Keratinocyte (primary cell): ENCODE results near the gene DCAF4. TPM values are rescaled to one million over a fixed set of nuclear protein-coding genes. Genes with fewer than 3 reads are reported as not detected.

Source experiments
- DNase-seq: peaks from one replicate; pipeline ENCODE4 v3.0.0-alpha.2; 2011; ENCODE audit warnings: low read depth, missing footprints, low spot score
- FAIRE-seq: peaks from 2 replicates; lab custom pipeline; 2011; peaks lifted over from hg19 to GRCh38; lab: Jason Lieb, UNC
- H2AFZ ChIP-seq: 2 replicates; pipeline ENCODE4 v1.6.0; 2012; ENCODE audit warnings: low read length, control low read depth, inconsistent platforms; ENCODE audit not compliant: control insufficient read depth
- H3K27ac ChIP-seq: 2 replicates; pipeline ENCODE4 v1.5.1; 2011; ENCODE audit warnings: low read length; ENCODE audit not compliant: control insufficient read depth, insufficient read depth
- H3K27me3 ChIP-seq: 3 replicates; pipeline ENCODE4 v1.6.0; 2011; ENCODE audit warnings: low read length; ENCODE audit not compliant: control insufficient read depth, insufficient read depth; ENCODE audit errors: extremely low read depth
- H3K36me3 ChIP-seq, 2 experiments: 2 replicates in 1 of 2; 3 replicates in 1 of 2; pipeline ENCODE4 v1.5.1; 2011; ENCODE audit warnings: low read length in 2 of 2, mild to moderate bottlenecking in 1 of 2; ENCODE audit not compliant: control insufficient read depth in 2 of 2, insufficient read depth in 2 of 2; ENCODE audit errors: extremely low read depth in 1 of 2
- H3K4me1 ChIP-seq: 3 replicates; pipeline ENCODE4 v1.5.1; 2011; ENCODE audit warnings: low read length; ENCODE audit not compliant: control insufficient read depth, insufficient read depth; ENCODE audit errors: extremely low read depth
- H3K4me2 ChIP-seq: 3 replicates; pipeline ENCODE4 v1.6.0; 2011; ENCODE audit warnings: low read depth, low read length; ENCODE audit not compliant: control insufficient read depth, insufficient read depth; ENCODE audit errors: extremely low read depth
- H3K4me3 ChIP-seq, 3 experiments: fragments of 200-600 bp in 1 of 3; sonication (generic) in 1 of 3; 2 replicates in 2 of 3; 3 replicates in 1 of 3; pipeline ENCODE4 v1.5.1; 2011 to 2016; ENCODE audit warnings: low read length in 3 of 3, mild to moderate bottlenecking in 3 of 3, control low read depth in 2 of 3, inconsistent platforms in 1 of 3, low read depth in 1 of 3, mixed read lengths in 1 of 3, mixed run types in 1 of 3, moderate library complexity in 1 of 3; ENCODE audit not compliant: control insufficient read depth in 2 of 3, insufficient read depth in 2 of 3; ENCODE audit errors: extremely low read depth in 1 of 3
- H3K79me2 ChIP-seq: 2 replicates; pipeline ENCODE4 v1.6.0; 2012; ENCODE audit warnings: low read length; ENCODE audit not compliant: control insufficient read depth, insufficient read depth
- H3K9ac ChIP-seq: 3 replicates; pipeline ENCODE4 v1.6.0; 2011; ENCODE audit warnings: low read length; ENCODE audit not compliant: control insufficient read depth, insufficient read depth; ENCODE audit errors: extremely low read depth
- H3K9me1 ChIP-seq: 3 replicates; pipeline ENCODE4 v1.6.0; 2011; ENCODE audit warnings: low read length; ENCODE audit not compliant: control insufficient read depth, insufficient read depth; ENCODE audit errors: extremely low read depth
- H3K9me3 ChIP-seq: 2 replicates; pipeline ENCODE4 v1.5.1; 2012; ENCODE audit warnings: low read depth, low read length; ENCODE audit not compliant: control insufficient read depth
- H4K20me1 ChIP-seq: 3 replicates; pipeline ENCODE4 v1.6.0; 2011; ENCODE audit warnings: low read length; ENCODE audit not compliant: control insufficient read depth, insufficient read depth; ENCODE audit errors: extremely low read depth
- EZH2 ChIP-seq: IDR thresholded peaks from one replicate; pipeline ENCODE4 v1.6.1; 2012; ENCODE audit warnings: inconsistent platforms, mild to moderate bottlenecking, low read length, moderate library complexity
- dilution Hi-C: fragments of 300-500 bp; cut with MboI; formaldehyde crosslinking; loops from one replicate; pipeline ENCODE4 v1.7.0; 2020; ENCODE audit warnings: low sequenced_read_pairs; ENCODE audit not compliant: extremely low pct_ligation_motif_present
- polyA plus RNA-seq, 5 experiments: library from polyadenylated mRNA; depleted of rRNA in 3 of 5; stranded (reverse) in 3 of 5; stranded (forward) in 1 of 5; unstranded in 1 of 5; fragments of >200 nt; gene quantifications; 1 replicate in 1 of 5; 2 replicates in 3 of 5; 3 replicates in 1 of 5; pipeline versions ENCODE4 v1.2.1 to v1.2.3, GENCODE V29; 2011 to 2012; ENCODE audit warnings: missing spikeins in 2 of 5, low read depth in 1 of 5, low replicate concordance in 1 of 5
- TF ChIP-seq, protein P1 (sequence below), 3 experiments: IDR thresholded peaks in 1 of 3; conservative IDR thresholded peaks in 1 of 3; optimal IDR thresholded peaks in 1 of 3; 2 replicates in 2 of 3; 3 replicates in 1 of 3; pipeline versions ENCODE3 to v1.5.1; 2011; ENCODE audit warnings: low read length in 3 of 3, mild to moderate bottlenecking in 3 of 3, moderate library complexity in 2 of 3, control low read depth in 1 of 3, inconsistent platforms in 1 of 3; ENCODE audit not compliant: insufficient read depth in 2 of 3; ENCODE audit errors: extremely low read depth in 1 of 3

DCAF4 gene
- polyA plus RNA-seq, 1 donor (not counting 4 experiments of a cell fraction or from before 2014, with no cell fraction given) = 26.1 TPM

- Histone ChIP-seq H3K9ac (no peak overlapping the region), H3K4me3 (no peak overlapping the region), H3K4me1 (no peaks in the 10 kb centered on the region), H3K27me3 (no peaks in the 10 kb centered on the region), H3K36me3 (no peaks in the 10 kb centered on the region), H4K20me1 (no peaks in the 10 kb centered on the region), H3K9me3 (no peaks in the 10 kb centered on the region), H3K9me1 (no peaks in the 10 kb centered on the region), H3K4me2 (no peak overlapping the region), H3K27ac (no peak overlapping the region), H2AFZ (no peak overlapping the region), H3K79me2 (no peaks in the 10 kb centered on the region)
- dilution Hi-C loops = no loop called here
- FAIRE-seq = no peak
- TF ChIP-seq, protein P1, sequence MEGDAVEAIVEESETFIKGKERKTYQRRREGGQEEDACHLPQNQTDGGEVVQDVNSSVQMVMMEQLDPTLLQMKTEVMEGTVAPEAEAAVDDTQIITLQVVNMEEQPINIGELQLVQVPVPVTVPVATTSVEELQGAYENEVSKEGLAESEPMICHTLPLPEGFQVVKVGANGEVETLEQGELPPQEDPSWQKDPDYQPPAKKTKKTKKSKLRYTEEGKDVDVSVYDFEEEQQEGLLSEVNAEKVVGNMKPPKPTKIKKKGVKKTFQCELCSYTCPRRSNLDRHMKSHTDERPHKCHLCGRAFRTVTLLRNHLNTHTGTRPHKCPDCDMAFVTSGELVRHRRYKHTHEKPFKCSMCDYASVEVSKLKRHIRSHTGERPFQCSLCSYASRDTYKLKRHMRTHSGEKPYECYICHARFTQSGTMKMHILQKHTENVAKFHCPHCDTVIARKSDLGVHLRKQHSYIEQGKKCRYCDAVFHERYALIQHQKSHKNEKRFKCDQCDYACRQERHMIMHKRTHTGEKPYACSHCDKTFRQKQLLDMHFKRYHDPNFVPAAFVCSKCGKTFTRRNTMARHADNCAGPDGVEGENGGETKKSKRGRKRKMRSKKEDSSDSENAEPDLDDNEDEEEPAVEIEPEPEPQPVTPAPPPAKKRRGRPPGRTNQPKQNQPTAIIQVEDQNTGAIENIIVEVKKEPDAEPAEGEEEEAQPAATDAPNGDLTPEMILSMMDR (optimal IDR thresholded peaks at IDR 0.05 in 1 of 3, IDR thresholded peaks at IDR 0.05 in 1 of 3, conservative IDR thresholded peaks at IDR 0.05 in 1 of 3; ENCODE audit: extremely low read depth in 1 of 3, insufficient read depth in 2 of 3, low read length in 3 of 3) = no peak
- no peak for TF ChIP-seq EZH2
- no peak for DNase-seq
These were observed 44.7 kb upstream of the DCAF4 start for GRCh38 chr14:72881543-72881942.

- FAIRE-seq (no peak), DNase-seq (no peak)
- no peak overlapping the region for H2AFZ ChIP-seq
- no peaks in the 10 kb centered on the region for H3K36me3 ChIP-seq
- H4K20me1 ChIP-seq = no peaks in the 10 kb centered on the region
- H3K27ac ChIP-seq = no peak overlapping the region
- no peak overlapping the region for H3K4me2 ChIP-seq
- H3K79me2 ChIP-seq = no peaks in the 10 kb centered on the region
- H3K9me3 ChIP-seq = no peaks in the 10 kb centered on the region
- no peak overlapping the region for H3K4me3 ChIP-seq
- no peak for TF ChIP-seq EZH2
- TF ChIP-seq, protein P1 (optimal IDR thresholded peaks at IDR 0.05 in 1 of 3, IDR thresholded peaks at IDR 0.05 in 1 of 3, conservative IDR thresholded peaks at IDR 0.05 in 1 of 3; ENCODE audit: extremely low read depth in 1 of 3, insufficient read depth in 2 of 3, low read length in 3 of 3) = no peak
- no peaks in the 10 kb centered on the region for H3K27me3 ChIP-seq
- dilution Hi-C loops = no loop called here
- no peaks in the 10 kb centered on the region for H3K9me1 ChIP-seq
- no peak overlapping the region for H3K9ac ChIP-seq
- H3K4me1 ChIP-seq = no peaks in the 10 kb centered on the region
These were observed 44.2 kb upstream of the DCAF4 start for GRCh38 chr14:72882047-72882446.
